ENCODE data around the gene CIART. TPM values are rescaled to one million over a fixed set of nuclear protein-coding genes. Genes with fewer than 3 reads are reported as not detected.

CIART gene
- total and polyA plus RNA-seq, 12 donors = 3.4 to 22.6 (median 15.1) TPM

GRCh38 chr1:150234309-150234565 lies 48.1 kb upstream of the CIART start:
- TF ChIP-seq CTCF (IDR thresholded peaks at IDR 0.05) = no peak
- 0% methylated on average over 9 of the region's 9 CpGs for WGBS, 2 donors
- ATAC-seq = peak in 4 of 8 donors; percentile 2 to 19 (median 8)
- H3K27me3 ChIP-seq = no peaks in the 10 kb centered on the region
- intact Hi-C loops (cut with DNase I) = loop anchor here in 1 of 10 donors (2.0 kb wide), 1 partner anchor 19 kb away; no protein-coding TSS in a partner anchor
- no peaks in the 10 kb centered on the region for H3K9me3 ChIP-seq
- H3K27ac ChIP-seq = peak overlapping the region; percentile 87 to 100 (median 98)
- no peak for DNase-seq
- H3K36me3 ChIP-seq = peaks cover 0 to 25% (median 0%) of the 10 kb centered on the region in 9 donors
- H3K4me3 ChIP-seq = peak overlapping the region; percentile 80 to 97 (median 90)
- H3K4me1 ChIP-seq = peaks cover 0 to 20% (median 15%) of the 10 kb centered on the region in 9 donors

GRCh38 chr1:150234566-150235293 lies 47.6 kb upstream of the CIART start:
- H3K36me3 ChIP-seq = peaks cover 0 to 20% (median 0%) of the 10 kb centered on the region in 9 donors
- no peak for TF ChIP-seq CTCF (IDR thresholded peaks at IDR 0.05)
- ATAC-seq (peak; percentile 59 to 75 (median 68)), DNase-seq (peak; percentile 82 to 84)
- H3K27me3 ChIP-seq = no peaks in the 10 kb centered on the region
- no peaks in the 10 kb centered on the region for H3K9me3 ChIP-seq
- peaks cover 0 to 20% (median 15%) of the 10 kb centered on the region in 9 donors for H3K4me1 ChIP-seq
- intact Hi-C loops (cut with DNase I) = loop anchor here in 2 of 10 donors (2.0 to 5.0 kb wide), 2 partner anchors 20 to 38 kb away; partner anchors contain the start of gene C1orf54 (in 1 of the 2)
- H3K27ac ChIP-seq = peak overlapping the region; percentile 87 to 100 (median 98)
- 0% methylated on average over 78 of the region's 78 CpGs for WGBS, 2 donors
- peak overlapping the region; percentile 80 to 97 (median 90) for H3K4me3 ChIP-seq

- Histone ChIP-seq H3K36me3 (peaks cover 0 to 14% (median 0%) of the 10 kb centered on the region in 9 donors), H3K27me3 (no peaks in the 10 kb centered on the region), H3K27ac (peak overlapping the region; percentile 87 to 100 (median 98)), H3K4me3 (peak overlapping the region; percentile 80 to 97 (median 90)), H3K4me1 (peaks cover 0 to 20% (median 15%) of the 10 kb centered on the region in 9 donors), H3K9me3 (no peaks in the 10 kb centered on the region)
- DNase-seq = peak; percentile 21 to 28
- 0 to 1% methylated on average over 26 to 27 of the region's 27 CpGs for WGBS, 2 donors
- peak; percentile 12 to 56 (median 24) for ATAC-seq
- intact Hi-C loops (cut with DNase I) = loop anchor here in 2 of 10 donors (2.0 to 5.0 kb wide), 2 partner anchors 21 to 37 kb away; partner anchors contain the start of gene C1orf54 (in 1 of the 2)
- TF ChIP-seq CTCF (IDR thresholded peaks at IDR 0.05) = peak in 1 of 9 donors; percentile 25
Measured at GRCh38 chr1:150235294-150235851, 47.0 kb upstream of the CIART start.

- H3K27ac ChIP-seq = peak within 1 kb of the TSS; percentile 87 to 100 (median 98)
- DNase-seq (peak; percentile 91 to 97), ATAC-seq (peak; percentile 95 to 98 (median 97))
- peaks cover 0 to 7% (median 0%) of the 10 kb centered on the region in 9 donors for H3K36me3 ChIP-seq
- WGBS, 2 donors = 0% methylated on average over 33 of the region's 33 CpGs
- H3K9me3 ChIP-seq = no peaks in the 10 kb centered on the region
- TF ChIP-seq CTCF (IDR thresholded peaks at IDR 0.05) = peak in 2 of 9 donors; percentile 7 to 25
- intact Hi-C loops (cut with DNase I) = loop anchor here in 2 of 10 donors (2.0 to 5.0 kb wide), 2 partner anchors 21 to 36 kb away; partner anchors contain the start of gene C1orf54 (in 1 of the 2)
- H3K27me3 ChIP-seq = no peaks in the 10 kb centered on the region
- peaks cover 0 to 20% (median 15%) of the 10 kb centered on the region in 9 donors for H3K4me1 ChIP-seq
- H3K4me3 ChIP-seq = peak within 1 kb of the TSS; percentile 80 to 97 (median 90)
Measured at GRCh38 chr1:150235852-150236613, 46.3 kb upstream of the CIART start, which contains the start of gene ANP32E. Gene ANP32E, minus strand, starts transcription at chr1:150236112. Its CDS starts 326 bp downstream, at chr1:150235786.
